Measurements from ENCODE around the gene KCTD21. TPM values are rescaled to one million over a fixed set of nuclear protein-coding genes. Genes with fewer than 3 reads are reported as not detected.

Gene KCTD21
- total and polyA plus RNA-seq, 4 donors, result 5.8 to 12.6 (median 9.2) TPM

DNA sequence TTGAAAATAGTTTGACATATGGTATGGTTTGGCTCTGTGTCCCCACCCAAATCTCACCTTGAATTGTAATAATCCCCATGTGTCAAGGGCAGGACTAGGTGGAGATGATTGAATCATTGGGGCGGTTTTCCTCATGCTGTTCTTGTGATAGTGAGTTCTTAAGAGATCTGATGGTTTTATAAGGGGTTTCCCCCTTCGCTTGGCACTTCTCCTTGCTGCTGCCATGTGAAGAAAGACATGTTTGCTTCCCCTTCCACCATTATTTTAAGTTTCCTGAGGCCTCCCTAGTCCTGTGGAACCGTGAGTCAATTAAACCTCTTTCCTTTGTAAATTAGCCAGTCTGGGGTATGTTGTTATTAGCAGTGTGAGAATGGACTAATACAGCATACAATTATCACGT lies 7.7 kb downstream of the KCTD21 start:
- TF ChIP-seq HNF4G (IDR thresholded peaks at IDR 0.05), result no peak
- TF ChIP-seq, protein P1, sequence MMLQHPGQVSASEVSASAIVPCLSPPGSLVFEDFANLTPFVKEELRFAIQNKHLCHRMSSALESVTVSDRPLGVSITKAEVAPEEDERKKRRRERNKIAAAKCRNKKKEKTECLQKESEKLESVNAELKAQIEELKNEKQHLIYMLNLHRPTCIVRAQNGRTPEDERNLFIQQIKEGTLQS (IDR thresholded peaks at IDR 0.05), result no peak
- TF ChIP-seq NR2F2 (IDR thresholded peaks at IDR 0.05), result no peak
- TF ChIP-seq, protein P2, sequence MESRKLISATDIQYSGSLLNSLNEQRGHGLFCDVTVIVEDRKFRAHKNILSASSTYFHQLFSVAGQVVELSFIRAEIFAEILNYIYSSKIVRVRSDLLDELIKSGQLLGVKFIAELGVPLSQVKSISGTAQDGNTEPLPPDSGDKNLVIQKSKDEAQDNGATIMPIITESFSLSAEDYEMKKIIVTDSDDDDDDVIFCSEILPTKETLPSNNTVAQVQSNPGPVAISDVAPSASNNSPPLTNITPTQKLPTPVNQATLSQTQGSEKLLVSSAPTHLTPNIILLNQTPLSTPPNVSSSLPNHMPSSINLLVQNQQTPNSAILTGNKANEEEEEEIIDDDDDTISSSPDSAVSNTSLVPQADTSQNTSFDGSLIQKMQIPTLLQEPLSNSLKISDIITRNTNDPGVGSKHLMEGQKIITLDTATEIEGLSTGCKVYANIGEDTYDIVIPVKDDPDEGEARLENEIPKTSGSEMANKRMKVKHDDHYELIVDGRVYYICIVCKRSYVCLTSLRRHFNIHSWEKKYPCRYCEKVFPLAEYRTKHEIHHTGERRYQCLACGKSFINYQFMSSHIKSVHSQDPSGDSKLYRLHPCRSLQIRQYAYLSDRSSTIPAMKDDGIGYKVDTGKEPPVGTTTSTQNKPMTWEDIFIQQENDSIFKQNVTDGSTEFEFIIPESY (IDR thresholded peaks at IDR 0.05), result no peak
- TF ChIP-seq FOXA2 (IDR thresholded peaks at IDR 0.05), result no peak
- no peak overlapping the region for H3K27ac ChIP-seq (ENCODE audit: low read depth in 1 of 2, low read length in 2 of 2)

DNA sequence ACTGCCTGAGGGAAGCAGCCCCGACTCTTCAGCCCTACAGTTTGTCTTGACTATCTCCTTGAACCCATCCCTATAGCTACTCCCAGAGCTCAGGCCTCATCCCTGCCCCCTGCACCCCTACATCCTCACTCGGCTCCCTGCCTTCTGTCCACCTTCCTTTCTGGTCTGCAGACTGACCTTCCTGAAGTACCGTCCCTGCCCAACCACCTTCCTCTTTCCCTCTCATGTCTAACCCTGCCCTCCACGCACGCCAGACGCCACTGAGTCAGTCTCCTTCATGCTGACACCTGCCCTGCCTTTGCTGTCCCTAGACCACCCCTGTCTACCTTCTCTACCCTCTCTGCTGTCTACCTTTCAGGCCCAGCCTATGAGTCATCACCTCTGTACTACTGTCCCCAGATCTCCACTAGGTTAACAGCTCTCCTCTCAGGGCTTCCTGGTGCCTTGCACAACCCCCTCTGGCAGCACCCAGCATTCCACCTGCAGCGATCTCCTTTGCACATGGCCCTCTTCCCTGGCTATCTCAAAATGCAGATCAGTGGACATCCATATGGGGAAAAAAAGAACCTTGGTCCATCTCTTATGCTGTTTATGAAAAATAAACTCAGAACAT lies 8.9 kb downstream of the KCTD21 start:
- peak overlapping the region; percentile 44 to 69 for H3K27ac ChIP-seq (ENCODE audit: low read depth in 1 of 2, low read length in 2 of 2)
- H3K27me3 ChIP-seq (ENCODE audit: control insufficient read depth in 4 of 4, insufficient read depth in 4 of 4, low read length in 3 of 4), result no peaks in the 10 kb centered on the region
- TF ChIP-seq, protein P1 (IDR thresholded peaks at IDR 0.05), result peak; percentile 93
- peak; percentile 96 to 99 for TF ChIP-seq JUND (IDR thresholded peaks at IDR 0.05)
- TF ChIP-seq RAD21 (IDR thresholded peaks at IDR 0.05), result peak; percentile 21 to 66
- no peak for TF ChIP-seq TAF1 (conservative IDR thresholded peaks at IDR 0.05)
- no peak for TF ChIP-seq HNF4G (IDR thresholded peaks at IDR 0.05)
- TF ChIP-seq, protein P3, sequence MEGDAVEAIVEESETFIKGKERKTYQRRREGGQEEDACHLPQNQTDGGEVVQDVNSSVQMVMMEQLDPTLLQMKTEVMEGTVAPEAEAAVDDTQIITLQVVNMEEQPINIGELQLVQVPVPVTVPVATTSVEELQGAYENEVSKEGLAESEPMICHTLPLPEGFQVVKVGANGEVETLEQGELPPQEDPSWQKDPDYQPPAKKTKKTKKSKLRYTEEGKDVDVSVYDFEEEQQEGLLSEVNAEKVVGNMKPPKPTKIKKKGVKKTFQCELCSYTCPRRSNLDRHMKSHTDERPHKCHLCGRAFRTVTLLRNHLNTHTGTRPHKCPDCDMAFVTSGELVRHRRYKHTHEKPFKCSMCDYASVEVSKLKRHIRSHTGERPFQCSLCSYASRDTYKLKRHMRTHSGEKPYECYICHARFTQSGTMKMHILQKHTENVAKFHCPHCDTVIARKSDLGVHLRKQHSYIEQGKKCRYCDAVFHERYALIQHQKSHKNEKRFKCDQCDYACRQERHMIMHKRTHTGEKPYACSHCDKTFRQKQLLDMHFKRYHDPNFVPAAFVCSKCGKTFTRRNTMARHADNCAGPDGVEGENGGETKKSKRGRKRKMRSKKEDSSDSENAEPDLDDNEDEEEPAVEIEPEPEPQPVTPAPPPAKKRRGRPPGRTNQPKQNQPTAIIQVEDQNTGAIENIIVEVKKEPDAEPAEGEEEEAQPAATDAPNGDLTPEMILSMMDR (IDR thresholded peaks at IDR 0.05; ENCODE audit: low read depth, low read length, missing input control), result no peak
- TF ChIP-seq, protein P2 (IDR thresholded peaks at IDR 0.05), result no peak
- peak; percentile 61 to 78 for TF ChIP-seq RXRA (IDR thresholded peaks at IDR 0.05)
- TF ChIP-seq FOXA2 (IDR thresholded peaks at IDR 0.05), result peak; percentile 30
- no peak for TF ChIP-seq FOXA1 (IDR thresholded peaks at IDR 0.05)
- TF ChIP-seq, protein P4, sequence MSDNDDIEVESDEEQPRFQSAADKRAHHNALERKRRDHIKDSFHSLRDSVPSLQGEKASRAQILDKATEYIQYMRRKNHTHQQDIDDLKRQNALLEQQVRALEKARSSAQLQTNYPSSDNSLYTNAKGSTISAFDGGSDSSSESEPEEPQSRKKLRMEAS (IDR thresholded peaks at IDR 0.05), result peak; percentile 88
- TF ChIP-seq EGR1 (IDR thresholded peaks at IDR 0.05; ENCODE audit: low read depth in 2 of 2), result peak in 1 of 2 donors; percentile 33
- TF ChIP-seq SP1 (IDR thresholded peaks at IDR 0.05), result peak; percentile 54
- TF ChIP-seq HNF4A (conservative IDR thresholded peaks at IDR 0.05), result peak; percentile 49 to 67
- H3K9ac ChIP-seq (ENCODE audit: low read depth in 1 of 2, low read length in 2 of 2), result no peak overlapping the region
- no peaks in the 10 kb centered on the region for H3K9me3 ChIP-seq (ENCODE audit: control insufficient read depth in 4 of 4, low read length in 3 of 4)
- DNase-seq (ENCODE audit: low spot score), result no peak
- peaks cover 0 to 11% (median 5%) of the 10 kb centered on the region in 4 donors for H3K4me1 ChIP-seq (ENCODE audit: control insufficient read depth in 4 of 4, insufficient read depth in 4 of 4, low read length in 3 of 4)
- WGBS, result 89% methylated on average over 7 of the region's 7 CpGs
- no peak overlapping the region for H3K4me3 ChIP-seq (ENCODE audit: low read depth in 1 of 3, low read length in 3 of 3)
- H3K36me3 ChIP-seq (ENCODE audit: control insufficient read depth in 4 of 4, insufficient read depth in 3 of 4, low read depth in 1 of 4, low read length in 3 of 4), result peaks cover 0 to 4% (median 0%) of the 10 kb centered on the region in 4 donors

More for the DNA sequence above, 7.7 kb downstream of the KCTD21 start:
- H3K36me3 ChIP-seq (ENCODE audit: control insufficient read depth in 4 of 4, insufficient read depth in 3 of 4, low read depth in 1 of 4, low read length in 3 of 4), result peaks cover 0 to 4% (median 0%) of the 10 kb centered on the region in 4 donors
- H3K9ac ChIP-seq (ENCODE audit: low read depth in 1 of 2, low read length in 2 of 2), result no peak overlapping the region
- H3K27me3 ChIP-seq (ENCODE audit: control insufficient read depth in 4 of 4, insufficient read depth in 4 of 4, low read length in 3 of 4), result no peaks in the 10 kb centered on the region
- no peak for DNase-seq (ENCODE audit: low spot score)
- WGBS, result 98% methylated on average over 4 of the region's 4 CpGs
- H3K9me3 ChIP-seq (ENCODE audit: control insufficient read depth in 4 of 4, low read length in 3 of 4), result no peaks in the 10 kb centered on the region
- no peak overlapping the region for H3K4me3 ChIP-seq (ENCODE audit: low read depth in 1 of 3, low read length in 3 of 3)
- H3K4me1 ChIP-seq (ENCODE audit: control insufficient read depth in 4 of 4, insufficient read depth in 4 of 4, low read length in 3 of 4), result peaks cover 0 to 16% (median 7%) of the 10 kb centered on the region in 4 donors
